ENCODE data around the gene ODAD2. TPM values are rescaled to one million over a fixed set of nuclear protein-coding genes. Genes with fewer than 3 reads are reported as not detected.

ODAD2 gene
- total RNA-seq, 4 donors from 2014 or later: not detected

DNA sequence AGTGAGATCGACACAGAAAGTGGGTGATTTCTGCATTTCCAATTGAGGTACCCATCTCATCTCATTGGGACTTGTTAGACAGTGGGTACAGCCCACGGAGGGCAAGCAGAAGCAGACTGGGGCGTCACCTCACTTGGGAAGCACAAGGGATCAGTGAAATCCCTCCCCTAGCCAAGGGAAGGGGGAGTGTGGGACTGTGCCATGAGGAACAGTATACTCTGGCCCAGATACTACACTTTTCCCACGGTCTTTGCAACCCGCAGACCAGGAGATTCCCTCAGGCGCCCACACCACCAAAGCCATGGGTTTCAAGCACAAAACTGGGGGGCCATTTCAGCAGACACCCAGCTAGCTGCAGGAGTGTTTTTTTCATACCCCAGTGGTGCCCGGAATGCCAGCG, 99.8 kb downstream of the ODAD2 start:
- no peaks in the 10 kb centered on the region for H3K36me3 ChIP-seq
- no peak for DNase-seq
- H3K27me3 ChIP-seq: no peaks in the 10 kb centered on the region
- H3K4me3 ChIP-seq: no peak overlapping the region
- H3K27ac ChIP-seq: no peak overlapping the region
- no peak for TF ChIP-seq POLR2A (IDR thresholded peaks at IDR 0.05)
- TF ChIP-seq CTCF (IDR thresholded peaks at IDR 0.05): no peak
- no peaks in the 10 kb centered on the region for H3K4me1 ChIP-seq
- H3K9me3 ChIP-seq: no peaks in the 10 kb centered on the region

- Histone ChIP-seq H3K27me3 (no peaks in the 10 kb centered on the region), H3K4me3 (no peak overlapping the region), H3K27ac (no peak overlapping the region), H3K4me1 (no peaks in the 10 kb centered on the region), H3K36me3 (no peaks in the 10 kb centered on the region), H3K9me3 (no peaks in the 10 kb centered on the region)
- DNase-seq: no peak
- no peak for TF ChIP-seq POLR2A (IDR thresholded peaks at IDR 0.05)
- TF ChIP-seq CTCF (IDR thresholded peaks at IDR 0.05): no peak
Measured at GRCh38 chr10:27893358-27893954, 105.4 kb downstream of the ODAD2 start.

- Histone ChIP-seq H3K27ac (no peak overlapping the region), H3K36me3 (no peaks in the 10 kb centered on the region), H3K9me3 (no peaks in the 10 kb centered on the region), H3K4me3 (no peak overlapping the region), H3K4me1 (no peaks in the 10 kb centered on the region), H3K27me3 (no peaks in the 10 kb centered on the region)
- no peak for DNase-seq
- TF ChIP-seq POLR2A (IDR thresholded peaks at IDR 0.05) (no peak), CTCF (IDR thresholded peaks at IDR 0.05) (no peak)
Measured at GRCh38 chr10:27890971-27891370, 107.9 kb downstream of the ODAD2 start.

DNA sequence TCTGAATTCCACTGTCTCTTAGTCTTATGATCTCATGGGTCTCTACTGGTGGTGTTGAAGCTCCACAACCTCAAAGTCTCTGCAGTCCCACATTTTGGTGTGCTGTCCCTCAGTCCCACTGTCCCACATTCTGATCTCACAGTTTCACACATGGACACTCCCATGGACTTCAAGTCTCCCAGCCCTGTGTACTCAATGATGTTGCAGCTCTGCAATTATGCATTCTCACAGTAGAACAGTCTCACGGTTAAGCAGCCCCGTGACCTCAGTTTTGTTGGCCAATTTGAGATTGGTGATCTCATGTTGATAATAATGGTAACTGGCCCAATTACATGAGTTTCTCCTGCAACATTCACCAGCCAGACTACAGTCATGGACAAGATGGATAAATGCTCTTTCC, 109.4 kb downstream of the ODAD2 start:
- H3K27me3 ChIP-seq: no peaks in the 10 kb centered on the region
- TF ChIP-seq CTCF (IDR thresholded peaks at IDR 0.05): no peak
- TF ChIP-seq POLR2A (IDR thresholded peaks at IDR 0.05): no peak
- no peaks in the 10 kb centered on the region for H3K36me3 ChIP-seq
- no peak overlapping the region for H3K4me3 ChIP-seq
- DNase-seq: no peak
- no peaks in the 10 kb centered on the region for H3K4me1 ChIP-seq
- H3K27ac ChIP-seq: no peak overlapping the region
- H3K9me3 ChIP-seq: no peaks in the 10 kb centered on the region

GRCh38 chr10:27884185-27884641, 114.7 kb downstream of the ODAD2 start:
- Histone ChIP-seq H3K27me3 (no peaks in the 10 kb centered on the region), H3K4me1 (no peaks in the 10 kb centered on the region), H3K36me3 (no peaks in the 10 kb centered on the region), H3K9me3 (no peaks in the 10 kb centered on the region), H3K27ac (no peak overlapping the region), H3K4me3 (no peak overlapping the region)
- TF ChIP-seq POLR2A (IDR thresholded peaks at IDR 0.05) (no peak), CTCF (IDR thresholded peaks at IDR 0.05) (no peak)
- DNase-seq: no peak

DNA sequence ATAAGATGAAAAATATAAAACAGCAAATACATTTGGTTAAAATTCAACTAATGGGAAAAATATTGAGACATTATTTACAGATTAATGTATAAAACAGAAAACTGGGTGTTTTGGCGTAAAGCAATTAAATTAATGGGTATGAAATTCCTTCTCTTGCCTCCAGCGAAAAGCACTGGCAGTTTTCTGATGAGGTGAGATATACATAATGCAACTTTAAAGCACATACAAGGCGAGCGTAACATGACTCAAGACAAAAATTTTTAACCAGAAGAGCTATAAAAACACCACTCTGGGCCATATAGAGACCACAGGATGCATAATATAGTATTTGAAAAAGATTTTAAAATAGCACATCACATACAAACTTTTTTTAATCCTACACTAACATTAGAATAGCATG, 120.6 kb downstream of the ODAD2 start:
- H3K9me3 ChIP-seq: no peaks in the 10 kb centered on the region
- no peaks in the 10 kb centered on the region for H3K27me3 ChIP-seq
- TF ChIP-seq CTCF (IDR thresholded peaks at IDR 0.05): no peak
- TF ChIP-seq POLR2A (IDR thresholded peaks at IDR 0.05): no peak

More for the DNA sequence above, 120.6 kb downstream of the ODAD2 start:
- no peaks in the 10 kb centered on the region for H3K36me3 ChIP-seq
- no peak overlapping the region for H3K4me3 ChIP-seq
- no peak overlapping the region for H3K27ac ChIP-seq
- H3K4me1 ChIP-seq: no peaks in the 10 kb centered on the region
- DNase-seq: no peak
